Measurements from ENCODE around the gene TFDP3.

GRCh38 chrX:133246921-133247320, 28.8 kb upstream of the TFDP3 start:
- TF ChIP-seq EZH2 (IDR thresholded peaks at IDR 0.05; ENCODE audit: borderline replicate concordance, low read length) (no peak), CTCF (conservative IDR thresholded peaks at IDR 0.05 in 1 of 2, IDR thresholded peaks at IDR 0.05 in 1 of 2; ENCODE audit: extremely low read depth in 1 of 2, insufficient read depth in 1 of 2, low read depth in 1 of 2, low read length in 2 of 2) (no peak)
